Astrocyte (in vitro differentiated cells and primary cell): ENCODE data around the gene DNAAF5.

Experiments
- CTCF ChIP-seq: IDR thresholded peaks from 2 replicates; pipeline ENCODE4 v1.5.1; 2011; ENCODE audit warnings: low read depth, mild to moderate bottlenecking, inconsistent platforms, low read length, moderate library complexity; ENCODE audit not compliant: insufficient read depth
- EZH2 ChIP-seq: IDR thresholded peaks from 2 replicates; pipeline ENCODE4 v1.6.1; 2012; ENCODE audit warnings: mild to moderate bottlenecking, low read length, inconsistent platforms; ENCODE audit not compliant: insufficient read depth

GRCh38 chr7:798921-799470, 72.5 kb downstream of the DNAAF5 start:
- TF ChIP-seq CTCF (no peak), EZH2 (no peak)
